C4-2B (cell line): ENCODE results near the gene SIPA1L2.

ENCODE experiments used
- ZFX ChIP-seq: fragments of 450-650 bp; IDR thresholded peaks from 2 replicates; pipeline ENCODE4 v1.6.1; 2017
- TF ChIP-seq, protein P1 (sequence below): fragments of 450-650 bp; conservative IDR thresholded peaks from 2 replicates; pipeline ENCODE4 v1.5.1; 2017; ENCODE audit warnings: mild to moderate bottlenecking

DNA sequence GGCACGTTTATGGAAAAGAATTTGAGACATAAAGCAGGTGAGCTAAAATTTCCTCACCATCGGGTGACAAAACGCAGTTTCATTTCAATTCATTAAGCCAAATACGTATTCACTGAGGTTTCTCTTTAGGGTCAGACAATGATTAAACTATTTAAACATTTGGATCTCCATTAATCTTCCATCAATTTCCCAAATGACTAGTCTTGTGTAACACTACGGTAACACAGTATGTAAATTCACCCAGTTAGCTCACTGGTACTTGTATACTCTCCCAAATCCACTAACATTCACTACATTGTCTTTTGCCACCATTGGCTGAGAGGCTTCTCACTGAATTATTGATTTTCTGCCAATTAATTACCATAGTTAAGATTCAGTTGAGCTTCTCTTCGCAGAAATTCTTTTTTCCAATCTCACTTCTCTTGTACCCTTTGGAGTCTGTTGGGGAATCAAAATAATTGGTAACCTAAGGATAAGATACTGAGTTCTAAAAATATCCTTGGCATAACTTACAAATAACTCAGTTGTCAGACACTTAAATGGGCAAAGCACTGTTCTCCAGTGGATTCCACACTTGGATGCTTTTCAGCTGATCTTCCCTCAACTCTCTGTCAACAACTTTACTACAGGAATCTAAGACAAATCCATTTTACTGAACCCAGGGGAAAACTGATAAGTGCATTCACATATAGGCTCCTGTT lies 40.7 kb downstream of the SIPA1L2 start:
- TF ChIP-seq, protein P1, sequence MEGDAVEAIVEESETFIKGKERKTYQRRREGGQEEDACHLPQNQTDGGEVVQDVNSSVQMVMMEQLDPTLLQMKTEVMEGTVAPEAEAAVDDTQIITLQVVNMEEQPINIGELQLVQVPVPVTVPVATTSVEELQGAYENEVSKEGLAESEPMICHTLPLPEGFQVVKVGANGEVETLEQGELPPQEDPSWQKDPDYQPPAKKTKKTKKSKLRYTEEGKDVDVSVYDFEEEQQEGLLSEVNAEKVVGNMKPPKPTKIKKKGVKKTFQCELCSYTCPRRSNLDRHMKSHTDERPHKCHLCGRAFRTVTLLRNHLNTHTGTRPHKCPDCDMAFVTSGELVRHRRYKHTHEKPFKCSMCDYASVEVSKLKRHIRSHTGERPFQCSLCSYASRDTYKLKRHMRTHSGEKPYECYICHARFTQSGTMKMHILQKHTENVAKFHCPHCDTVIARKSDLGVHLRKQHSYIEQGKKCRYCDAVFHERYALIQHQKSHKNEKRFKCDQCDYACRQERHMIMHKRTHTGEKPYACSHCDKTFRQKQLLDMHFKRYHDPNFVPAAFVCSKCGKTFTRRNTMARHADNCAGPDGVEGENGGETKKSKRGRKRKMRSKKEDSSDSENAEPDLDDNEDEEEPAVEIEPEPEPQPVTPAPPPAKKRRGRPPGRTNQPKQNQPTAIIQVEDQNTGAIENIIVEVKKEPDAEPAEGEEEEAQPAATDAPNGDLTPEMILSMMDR, result no peak
- no peak for TF ChIP-seq ZFX
